Measurements from ENCODE around the gene LIN37.

The LIN37 gene

GRCh38 chr19:35748106-35749020 lies at the start of gene LIN37:
Gene LIN37 (plus strand): TSS chr19:35748576. CDS start chr19:35748725, 149 bp downstream.
- peak; percentile 98 for DNase-seq (ENCODE audit: low read depth)

- DNase-seq (ENCODE audit: low read depth) = peak; percentile 80
Measured at GRCh38 chr19:35702223-35703012, 46.0 kb upstream of the LIN37 start.

GRCh38 chr19:35703343-35703742 lies 45.0 kb upstream of the LIN37 start:
- DNase-seq (ENCODE audit: low read depth) = no peak

- no peak for DNase-seq (ENCODE audit: low read depth)
Measured at GRCh38 chr19:35704218-35704617, 44.2 kb upstream of the LIN37 start, which contains the start of gene ZBTB32. Gene ZBTB32 (plus strand): TSS chr19:35704558. CDS start chr19:35714627, 10,069 bp downstream.

- DNase-seq (ENCODE audit: low read depth) = no peak
Measured at GRCh38 chr19:35708391-35708790, 40.0 kb upstream of the LIN37 start.

- DNase-seq (ENCODE audit: low read depth) = no peak
Measured at GRCh38 chr19:35710784-35711723, 37.3 kb upstream of the LIN37 start.

- no peak for DNase-seq (ENCODE audit: low read depth)
Measured at GRCh38 chr19:35712567-35713505, 35.5 kb upstream of the LIN37 start.

- DNase-seq (ENCODE audit: low read depth) = no peak
Measured at GRCh38 chr19:35713506-35713850, 34.9 kb upstream of the LIN37 start.

- no peak for DNase-seq (ENCODE audit: low read depth)
Measured at GRCh38 chr19:35713904-35714495, 34.4 kb upstream of the LIN37 start.

GRCh38 chr19:35714601-35715354 lies 33.6 kb upstream of the LIN37 start:
- no peak for DNase-seq (ENCODE audit: low read depth)

- no peak for DNase-seq (ENCODE audit: low read depth)
Measured at GRCh38 chr19:35715355-35715809, 33.0 kb upstream of the LIN37 start.

GRCh38 chr19:35715981-35716800 lies 32.2 kb upstream of the LIN37 start:
- no peak for DNase-seq (ENCODE audit: low read depth)

- peak; percentile 93 for DNase-seq (ENCODE audit: low read depth)
Measured at GRCh38 chr19:35716801-35717664, 31.3 kb upstream of the LIN37 start.

GRCh38 chr19:35717665-35718344 lies 30.6 kb upstream of the LIN37 start, which contains the start of gene KMT2B:
Gene KMT2B (plus strand): TSS chr19:35718003. CDS start chr19:35718019, 16 bp downstream.
- DNase-seq (ENCODE audit: low read depth) = no peak

- DNase-seq (ENCODE audit: low read depth) = peak; percentile 36
Measured at GRCh38 chr19:35718345-35719041, 29.9 kb upstream of the LIN37 start.
